HG03159 (cell line): ENCODE measurements around the gene NCAPG.

Experiments used
- ATAC-seq: cut with Tn5 transposase; IDR thresholded peaks from one replicate; pipeline ENCODE4 v1.9.1; 2021; ENCODE audit warnings: mild to moderate bottlenecking, moderate library complexity; ENCODE audit not compliant: unreplicated experiment

NCAPG gene, protein sequence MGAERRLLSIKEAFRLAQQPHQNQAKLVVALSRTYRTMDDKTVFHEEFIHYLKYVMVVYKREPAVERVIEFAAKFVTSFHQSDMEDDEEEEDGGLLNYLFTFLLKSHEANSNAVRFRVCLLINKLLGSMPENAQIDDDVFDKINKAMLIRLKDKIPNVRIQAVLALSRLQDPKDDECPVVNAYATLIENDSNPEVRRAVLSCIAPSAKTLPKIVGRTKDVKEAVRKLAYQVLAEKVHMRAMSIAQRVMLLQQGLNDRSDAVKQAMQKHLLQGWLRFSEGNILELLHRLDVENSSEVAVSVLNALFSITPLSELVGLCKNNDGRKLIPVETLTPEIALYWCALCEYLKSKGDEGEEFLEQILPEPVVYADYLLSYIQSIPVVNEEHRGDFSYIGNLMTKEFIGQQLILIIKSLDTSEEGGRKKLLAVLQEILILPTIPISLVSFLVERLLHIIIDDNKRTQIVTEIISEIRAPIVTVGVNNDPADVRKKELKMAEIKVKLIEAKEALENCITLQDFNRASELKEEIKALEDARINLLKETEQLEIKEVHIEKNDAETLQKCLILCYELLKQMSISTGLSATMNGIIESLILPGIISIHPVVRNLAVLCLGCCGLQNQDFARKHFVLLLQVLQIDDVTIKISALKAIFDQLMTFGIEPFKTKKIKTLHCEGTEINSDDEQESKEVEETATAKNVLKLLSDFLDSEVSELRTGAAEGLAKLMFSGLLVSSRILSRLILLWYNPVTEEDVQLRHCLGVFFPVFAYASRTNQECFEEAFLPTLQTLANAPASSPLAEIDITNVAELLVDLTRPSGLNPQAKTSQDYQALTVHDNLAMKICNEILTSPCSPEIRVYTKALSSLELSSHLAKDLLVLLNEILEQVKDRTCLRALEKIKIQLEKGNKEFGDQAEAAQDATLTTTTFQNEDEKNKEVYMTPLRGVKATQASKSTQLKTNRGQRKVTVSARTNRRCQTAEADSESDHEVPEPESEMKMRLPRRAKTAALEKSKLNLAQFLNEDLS

DNA sequence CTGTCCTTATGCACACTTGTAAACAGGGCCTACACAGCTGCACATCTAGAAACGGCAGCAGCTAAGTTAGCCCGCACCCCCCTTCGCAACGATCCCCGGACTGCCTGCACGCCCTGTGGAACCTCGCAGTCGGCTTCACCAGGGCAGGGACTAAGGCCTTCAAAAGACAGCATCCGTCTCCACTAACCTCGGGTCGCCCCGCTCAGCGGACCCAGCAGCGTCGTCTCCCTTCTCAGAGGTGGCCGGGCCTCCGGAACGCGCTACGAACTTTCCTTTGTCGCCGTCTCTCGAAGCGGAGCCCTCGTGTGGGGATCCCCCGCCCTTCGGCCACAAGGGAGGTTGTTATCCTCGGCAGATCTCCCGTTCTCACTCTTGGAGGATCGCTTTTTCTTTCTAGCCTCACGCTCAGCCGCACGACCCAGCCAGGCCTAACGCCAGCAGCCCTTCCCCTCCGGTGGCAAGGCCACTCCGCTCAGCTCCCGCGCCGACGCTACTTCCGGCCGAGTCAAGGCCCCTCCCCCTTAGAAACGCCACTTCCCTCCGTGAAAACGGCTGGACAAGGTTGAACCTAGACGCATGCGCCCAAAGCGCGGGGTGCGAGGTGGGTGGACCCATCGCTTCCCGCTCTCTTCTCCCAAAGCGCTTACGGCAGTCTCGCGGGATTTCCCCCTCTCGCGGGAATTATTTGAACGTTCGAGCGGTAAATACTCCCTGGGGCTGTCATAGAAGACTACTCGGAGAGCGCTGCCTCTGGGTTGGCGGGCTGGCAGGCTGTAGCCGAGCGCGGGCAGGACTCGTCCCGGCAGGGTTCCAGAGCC is at the start of gene NCAPG, which contains the start of gene DCAF16:
Gene NCAPG (plus strand): TSS at position 720 of the 818 bp plus-strand sequence. CDS start 99 bp downstream, outside the sequence.
Gene DCAF16 (minus strand): TSS at position 498 of the 818 bp plus-strand sequence. CDS start 6,616 bp downstream, outside the sequence.
- ATAC-seq, result peak; percentile 90

GRCh38 chr4:17761062-17761461 is 49.7 kb upstream of the NCAPG start:
- no peak for ATAC-seq

DNA sequence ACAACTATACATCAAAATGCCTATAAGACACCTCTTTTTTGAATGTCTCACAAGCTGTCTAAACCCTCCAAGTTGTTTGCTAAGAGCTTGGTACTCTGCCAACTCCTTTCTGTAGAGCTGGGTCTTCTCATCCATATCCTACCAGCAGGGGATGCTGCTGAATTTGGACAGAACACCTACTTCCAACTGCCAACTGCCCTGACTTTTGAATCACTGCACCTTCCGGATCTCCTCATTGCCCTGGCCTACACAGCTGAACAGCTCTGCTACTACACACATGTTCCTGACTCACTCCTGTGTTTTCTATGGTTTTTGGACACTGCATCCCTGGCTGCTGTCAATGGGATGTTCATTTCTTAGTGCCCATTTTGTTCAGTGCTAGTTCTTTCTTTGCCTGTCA is 48.1 kb upstream of the NCAPG start:
- ATAC-seq, result no peak

- ATAC-seq, result no peak
These were observed 47.4 kb upstream of the NCAPG start for GRCh38 chr4:17763416-17763815.

GRCh38 chr4:17763931-17764330 is 46.8 kb upstream of the NCAPG start:
- ATAC-seq, result no peak

DNA sequence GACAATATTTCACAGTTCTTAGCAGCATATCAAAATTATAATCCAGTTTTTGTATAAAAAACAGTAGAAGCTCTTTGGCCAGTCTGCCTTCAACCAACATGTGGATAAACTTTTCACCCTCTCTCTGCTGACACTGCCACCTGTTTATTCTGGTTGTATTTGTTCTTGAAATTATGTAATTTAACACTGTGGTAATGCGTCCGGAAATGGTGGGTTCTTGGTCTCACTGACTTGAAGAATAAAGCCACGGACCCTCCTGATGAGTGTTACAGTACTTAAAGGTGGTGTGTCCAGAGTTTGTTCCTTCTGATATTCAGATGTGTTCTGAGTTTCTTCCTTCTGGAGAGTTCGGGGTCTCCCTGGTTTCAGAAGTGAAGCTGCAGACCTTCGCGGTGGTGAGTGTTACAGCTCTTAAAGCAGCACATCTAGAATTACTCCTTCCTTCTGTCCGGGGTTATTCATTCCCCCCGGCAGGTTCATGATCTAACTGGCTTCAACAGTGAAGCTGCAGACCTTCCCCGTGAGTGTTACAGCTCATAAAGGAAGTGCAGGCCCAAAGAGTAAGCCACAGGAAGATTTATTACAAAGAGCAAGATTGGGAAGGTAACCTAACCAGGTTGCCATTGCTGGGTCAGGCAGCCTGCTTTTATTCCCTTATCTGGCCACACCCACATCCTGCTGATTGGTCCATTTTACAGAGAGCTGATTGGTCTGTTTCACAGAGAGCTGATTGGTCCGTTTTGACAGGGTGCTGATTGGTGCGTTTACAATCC is 45.1 kb upstream of the NCAPG start:
- no peak for ATAC-seq

DNA sequence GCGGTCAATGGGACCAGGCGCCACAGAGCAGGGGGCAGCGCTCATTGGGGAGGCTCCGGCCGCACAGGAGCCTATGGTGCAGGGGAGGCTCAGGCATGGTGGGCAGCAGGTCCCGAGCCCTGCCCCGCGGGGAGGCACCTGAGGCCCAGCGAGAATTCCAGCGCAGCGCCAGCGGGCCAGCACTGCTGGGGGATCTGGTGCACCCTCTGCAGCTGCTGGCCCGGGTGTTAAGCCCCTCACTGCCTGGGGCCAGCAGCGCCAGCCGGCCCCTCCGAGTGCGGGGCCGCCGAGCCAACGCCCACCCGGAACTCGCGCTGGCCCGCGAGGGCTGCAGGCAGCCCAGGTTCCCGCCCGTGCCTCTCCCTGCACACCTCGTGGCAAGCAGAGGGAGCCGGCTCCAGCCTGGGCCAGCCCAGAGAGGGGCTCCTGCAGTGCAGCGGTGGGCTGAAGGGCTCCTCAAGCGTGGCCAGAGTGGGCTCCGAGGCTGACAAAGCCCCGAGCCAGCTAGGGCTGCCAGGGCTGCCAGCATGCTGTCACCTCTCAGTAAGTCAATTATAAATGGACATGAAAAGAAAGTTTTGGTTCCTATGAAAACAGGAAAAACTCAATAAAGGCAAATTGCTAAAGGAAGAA is 43.8 kb upstream of the NCAPG start:
- ATAC-seq, result no peak

- no peak for ATAC-seq
These were observed 41.2 kb upstream of the NCAPG start for GRCh38 chr4:17769406-17770174.

DNA sequence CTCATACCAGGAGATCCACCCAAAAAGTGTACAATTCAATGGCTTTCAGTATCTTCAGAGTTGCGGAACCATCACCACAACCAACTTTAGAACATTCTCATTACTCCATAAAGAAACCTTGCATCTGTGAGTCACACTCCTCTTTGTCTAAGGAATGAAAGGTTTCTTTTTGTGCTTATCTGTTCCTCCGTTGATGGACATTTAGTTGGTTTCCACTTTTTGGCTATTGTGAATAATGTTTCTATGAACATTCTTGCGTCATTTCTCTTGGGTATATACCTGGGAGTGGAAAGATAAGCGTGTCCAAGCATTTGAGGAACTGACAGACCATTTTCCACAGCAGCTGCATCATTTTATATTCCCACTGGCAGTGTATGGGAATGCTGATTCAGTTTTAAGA is 39.9 kb upstream of the NCAPG start:
- no peak for ATAC-seq

DNA sequence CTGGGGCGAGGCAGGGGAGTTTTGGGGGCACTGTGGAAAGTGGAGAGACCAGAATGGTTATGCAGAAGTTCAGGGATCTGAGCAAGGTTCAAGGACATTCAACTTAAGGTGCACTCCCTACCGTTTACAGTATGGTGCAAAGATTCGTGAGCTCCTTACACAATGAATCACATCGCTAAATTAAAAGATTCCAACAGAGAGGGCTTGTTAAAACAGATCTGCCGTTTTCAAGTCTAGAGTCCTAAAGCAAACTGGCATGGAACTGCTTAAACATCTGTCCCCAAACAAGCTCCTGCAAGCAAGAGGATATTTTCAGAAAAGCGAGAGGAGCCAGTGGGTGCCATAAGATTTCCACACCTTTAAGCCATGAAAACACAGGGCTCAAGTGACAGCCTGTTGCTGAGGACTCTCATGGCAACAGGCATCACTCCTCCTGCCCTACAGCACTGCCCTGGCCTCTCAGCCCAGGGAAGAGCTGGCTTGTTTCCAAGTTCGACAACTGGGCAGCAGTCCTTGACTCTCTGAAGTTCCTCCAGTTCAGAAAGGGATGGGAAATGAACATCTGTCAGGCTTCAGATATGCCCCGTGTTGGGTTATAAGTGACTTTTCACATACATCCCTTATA is 39.4 kb upstream of the NCAPG start:
- ATAC-seq, result no peak

- no peak for ATAC-seq
These were observed 37.6 kb upstream of the NCAPG start for GRCh38 chr4:17773135-17773698.

DNA sequence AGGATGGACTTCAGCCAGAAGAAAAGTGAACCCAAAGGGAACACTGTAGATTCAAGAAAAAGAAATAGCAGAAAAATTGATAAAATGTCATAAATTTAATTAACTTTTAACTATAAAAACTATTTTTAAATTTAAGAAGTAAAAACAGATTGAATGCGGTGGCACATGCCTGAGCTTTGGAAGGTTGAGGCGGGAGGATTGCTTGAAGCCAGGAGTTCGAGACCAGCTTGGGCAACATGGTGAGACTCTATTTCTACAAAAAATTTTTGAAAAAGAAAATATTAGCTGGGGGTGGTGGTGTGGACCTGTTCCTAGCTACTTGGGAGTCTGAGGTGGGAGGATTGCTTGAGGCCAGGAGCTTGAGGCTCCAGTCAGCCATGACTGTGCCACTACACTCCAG is 32.3 kb upstream of the NCAPG start:
- ATAC-seq, result no peak

GRCh38 chr4:17780501-17781299 is 30.1 kb upstream of the NCAPG start:
- no peak for ATAC-seq

- no peak for ATAC-seq
These were observed 29.2 kb upstream of the NCAPG start, which contains the start of gene FAM184B for GRCh38 chr4:17781300-17782287. Gene FAM184B, minus strand, starts transcription at chr4:17781621. Its CDS starts 322 bp downstream, at chr4:17781299.

- no peak for ATAC-seq
These were observed 24.9 kb upstream of the NCAPG start for GRCh38 chr4:17785858-17786257.

GRCh38 chr4:17786567-17786966 is 24.2 kb upstream of the NCAPG start:
- ATAC-seq, result no peak
